Ascending aorta (tissue), 2 donors: ENCODE results near the gene USP34. TPM values are rescaled to one million over a fixed set of nuclear protein-coding genes. Genes with fewer than 3 reads are reported as not detected.

ENCODE experiments used
- DNase-seq, 2 donors: peaks; one replicate each; pipeline ENCODE4 v3.0.0-alpha.2; 2019; ENCODE audit warnings: low spot score in 2 of 2
- H3K27ac ChIP-seq, 2 donors: fragments of 200-600 bp; sonication (generic); one replicate each; pipeline ENCODE4 v1.5.1; 2016 to 2017; ENCODE audit warnings: mild to moderate bottlenecking in 1 of 2
- H3K27me3 ChIP-seq: fragments of 200-600 bp; sonication (generic); one replicate; pipeline ENCODE4 v1.5.1; 2017
- H3K36me3 ChIP-seq, 2 donors: fragments of 200-600 bp; sonication (generic); one replicate each; pipeline ENCODE4 v1.5.1; 2016
- H3K4me1 ChIP-seq, 2 donors: fragments of 200-600 bp; sonication (generic); one replicate each; pipeline ENCODE4 v1.5.1; 2016 to 2017; ENCODE audit warnings: mild to moderate bottlenecking in 1 of 2
- H3K4me3 ChIP-seq, 2 donors: fragments of 200-600 bp; sonication (generic); one replicate each; pipeline ENCODE4 v1.5.1; 2016 to 2017; ENCODE audit warnings: mild to moderate bottlenecking in 1 of 2
- H3K9me3 ChIP-seq, 2 donors: fragments of 200-600 bp; sonication (generic); one replicate each; pipeline ENCODE4 v1.5.1; 2016
- CTCF ChIP-seq, 3 experiments: fragments of 200-600 bp in 2 of 3; fragments of 450-650 bp in 1 of 3; sonication (generic) in 2 of 3; IDR thresholded peaks; one replicate each; pipeline ENCODE4 v1.5.1; 2016 to 2019; ENCODE audit warnings: antibody characterized with exemption in 3 of 3, mild to moderate bottlenecking in 1 of 3, moderate library complexity in 1 of 3
- intact Hi-C: fragments of 100-400 bp; cut with DNase I; formaldehyde crosslinking; loops from one replicate; pipeline ENCODE4 v1.15.1; 2023
- total RNA-seq: library from RNA; depleted of rRNA; stranded (reverse); fragments of >200 nt; gene quantifications from one replicate; pipeline ENCODE4 v1.1.0, GENCODE V29; 2016

USP34 gene
- total RNA-seq, 1 donor from 2014 or later = 59.3 TPM

GRCh38 chr2:61238219-61239012, 232.5 kb downstream of the USP34 start:
- H3K27ac ChIP-seq = no peak overlapping the region
- peaks cover 34 to 37% of the 10 kb centered on the region in 2 donors for H3K36me3 ChIP-seq
- H3K27me3 ChIP-seq = no peaks in the 10 kb centered on the region
- TF ChIP-seq CTCF (IDR thresholded peaks at IDR 0.05) = no peak
- DNase-seq = no peak
- intact Hi-C loops = no loop called here
- H3K9me3 ChIP-seq = no peaks in the 10 kb centered on the region
- no peaks in the 10 kb centered on the region for H3K4me1 ChIP-seq
- H3K4me3 ChIP-seq = no peak overlapping the region

GRCh38 chr2:61235716-61236115, 235.2 kb downstream of the USP34 start:
- Histone ChIP-seq H3K9me3 (no peaks in the 10 kb centered on the region), H3K4me3 (no peak overlapping the region), H3K4me1 (no peaks in the 10 kb centered on the region), H3K27me3 (no peaks in the 10 kb centered on the region), H3K36me3 (peaks cover 34 to 51% of the 10 kb centered on the region in 2 donors), H3K27ac (no peak overlapping the region)
- no peak for TF ChIP-seq CTCF (IDR thresholded peaks at IDR 0.05)
- intact Hi-C loops = no loop called here
- no peak for DNase-seq

- no peak for TF ChIP-seq CTCF (IDR thresholded peaks at IDR 0.05)
- Histone ChIP-seq H3K27me3 (no peaks in the 10 kb centered on the region), H3K4me3 (no peak overlapping the region), H3K36me3 (peaks cover 45 to 63% of the 10 kb centered on the region in 2 donors), H3K9me3 (no peaks in the 10 kb centered on the region), H3K27ac (no peak overlapping the region), H3K4me1 (no peaks in the 10 kb centered on the region)
- intact Hi-C loops = no loop called here
- DNase-seq = no peak
Measured at GRCh38 chr2:61233581-61233980, 237.3 kb downstream of the USP34 start.

- Histone ChIP-seq H3K27ac (no peak overlapping the region), H3K36me3 (peaks cover 59 to 81% of the 10 kb centered on the region in 2 donors), H3K4me3 (no peak overlapping the region), H3K9me3 (no peaks in the 10 kb centered on the region), H3K27me3 (no peaks in the 10 kb centered on the region), H3K4me1 (no peaks in the 10 kb centered on the region)
- no peak for DNase-seq
- no peak for TF ChIP-seq CTCF (IDR thresholded peaks at IDR 0.05)
- intact Hi-C loops = no loop called here
Measured at GRCh38 chr2:61229936-61230335, 241.0 kb downstream of the USP34 start.

- no peak overlapping the region for H3K27ac ChIP-seq
- no peaks in the 10 kb centered on the region for H3K27me3 ChIP-seq
- no peaks in the 10 kb centered on the region for H3K4me1 ChIP-seq
- peaks cover 26 to 54% of the 10 kb centered on the region in 2 donors for H3K36me3 ChIP-seq
- intact Hi-C loops = no loop called here
- no peak for DNase-seq
- H3K4me3 ChIP-seq = no peak overlapping the region
- no peak for TF ChIP-seq CTCF (IDR thresholded peaks at IDR 0.05)
- H3K9me3 ChIP-seq = no peaks in the 10 kb centered on the region
Measured at GRCh38 chr2:61222567-61222966, 248.3 kb downstream of the USP34 start.
